Measurements from ENCODE around the gene CAMKK1.

Gene CAMKK1

GRCh38 chr17:3896108-3896967 lies 3.5 kb upstream of the CAMKK1 start:
- no peak for DNase-seq (ENCODE audit: low read depth)

GRCh38 chr17:3895354-3895753 lies 2.5 kb upstream of the CAMKK1 start:
- DNase-seq (ENCODE audit: low read depth): no peak

- DNase-seq (ENCODE audit: low read depth): no peak
Measured at GRCh38 chr17:3894911-3895343, 2.1 kb upstream of the CAMKK1 start.

DNA sequence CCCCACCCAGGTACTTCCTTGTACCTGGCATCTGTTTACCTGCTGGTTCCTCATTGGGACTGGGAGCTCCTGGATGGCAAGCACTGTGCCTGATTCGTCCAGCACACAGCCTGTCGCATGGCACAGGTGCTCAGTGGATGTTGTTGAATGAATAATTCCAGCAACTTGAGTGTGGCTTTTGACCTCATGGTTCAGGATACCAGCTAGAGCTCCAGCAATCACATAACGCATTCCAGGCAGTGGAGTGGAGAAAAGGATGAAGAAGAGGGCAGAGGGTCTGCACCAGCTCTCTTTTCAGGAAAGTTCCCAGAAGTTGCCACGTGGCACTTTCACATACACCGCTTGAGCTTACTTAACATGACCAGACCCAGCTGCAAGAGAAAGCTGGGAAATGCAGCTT lies 1.3 kb upstream of the CAMKK1 start:
- DNase-seq (ENCODE audit: low read depth): no peak

- no peak for DNase-seq (ENCODE audit: low read depth)
Measured at GRCh38 chr17:3893720-3894116, 865 bp upstream of the CAMKK1 start.

DNA sequence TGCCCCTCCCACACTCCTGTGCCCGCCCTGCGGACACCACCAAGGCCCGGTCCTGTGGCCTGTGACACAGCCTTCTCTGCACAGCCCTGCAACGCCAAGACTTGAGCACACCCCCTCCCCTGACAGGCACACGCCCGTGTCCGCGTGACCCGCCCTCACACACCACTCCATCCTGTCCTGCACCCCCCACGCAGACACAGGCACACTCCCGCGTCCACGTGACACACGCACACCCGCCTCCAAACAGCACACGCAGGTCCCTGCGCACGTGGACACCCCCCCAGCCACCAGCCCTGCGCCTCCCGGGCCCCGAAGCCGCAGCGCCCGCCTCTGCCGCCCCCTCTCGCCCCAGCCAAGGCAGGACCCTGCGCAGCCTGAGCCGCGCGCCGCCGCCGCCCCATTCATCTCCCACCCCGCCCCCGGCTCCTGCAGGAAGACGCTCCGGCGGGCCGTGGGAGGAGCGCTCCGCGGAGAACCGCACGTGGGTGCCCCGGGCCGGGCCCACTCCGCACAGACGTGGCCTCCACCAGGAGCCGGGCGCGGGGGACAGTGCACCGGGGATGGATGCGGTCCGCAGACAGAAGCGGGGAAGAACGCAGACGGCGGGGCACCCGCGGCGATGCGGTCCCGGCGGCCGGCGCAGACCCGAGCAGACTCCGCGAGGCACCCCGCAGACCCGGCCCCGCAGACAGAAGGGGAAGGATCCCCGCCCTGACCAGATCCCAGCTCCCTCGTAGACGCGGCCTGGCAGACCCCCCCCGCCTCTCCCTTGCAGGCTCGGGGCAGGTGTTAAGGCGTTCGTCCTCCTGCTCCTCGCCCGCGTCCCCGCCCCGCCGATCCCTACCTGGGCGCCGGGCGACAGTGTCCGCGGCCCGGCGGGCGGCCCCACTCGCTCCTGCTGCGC lies 506 bp downstream of the CAMKK1 start:
- peak; percentile 62 for DNase-seq (ENCODE audit: low read depth)

DNA sequence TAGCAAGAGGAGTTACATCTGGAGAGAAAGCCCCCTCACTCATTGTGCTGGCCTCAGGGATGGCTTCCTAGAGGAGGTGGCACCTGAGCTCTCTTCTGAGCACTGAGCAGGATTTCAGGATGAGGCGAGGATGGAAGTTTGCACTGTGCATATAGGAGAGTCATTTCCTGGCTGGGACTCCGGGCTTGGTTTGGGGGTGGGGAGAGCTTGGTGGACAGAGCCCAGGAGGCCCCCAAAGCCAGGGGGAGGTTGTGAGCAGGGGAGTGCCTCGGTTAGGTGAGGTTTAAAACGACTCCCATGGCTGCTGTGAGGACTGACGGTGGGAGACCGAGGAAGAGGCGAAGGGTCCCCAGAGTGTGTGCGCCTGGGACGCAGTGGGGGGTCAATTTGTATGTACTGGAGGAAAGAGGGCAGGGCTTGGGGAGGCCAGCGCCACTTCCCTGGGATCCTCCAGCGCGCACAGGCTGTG lies 1.2 kb downstream of the CAMKK1 start:
- DNase-seq (ENCODE audit: low read depth): no peak

DNA sequence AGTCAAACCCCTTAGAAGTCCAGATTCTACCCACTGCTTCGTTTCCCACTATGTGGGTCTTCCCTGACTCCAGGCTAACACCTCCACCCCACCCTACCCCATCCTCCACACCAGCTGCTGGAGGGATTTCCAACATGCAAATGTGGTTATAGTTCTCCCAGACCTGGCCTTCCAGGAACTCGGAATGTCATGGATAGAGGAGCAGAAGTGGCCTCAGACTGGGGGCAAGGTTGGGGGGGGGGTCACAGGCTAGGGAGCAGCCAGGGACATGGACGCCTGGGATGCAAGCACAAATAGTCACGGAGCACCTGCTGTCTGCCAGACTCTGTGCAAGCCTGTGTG lies 2.0 kb downstream of the CAMKK1 start:
- DNase-seq (ENCODE audit: low read depth): no peak

DNA sequence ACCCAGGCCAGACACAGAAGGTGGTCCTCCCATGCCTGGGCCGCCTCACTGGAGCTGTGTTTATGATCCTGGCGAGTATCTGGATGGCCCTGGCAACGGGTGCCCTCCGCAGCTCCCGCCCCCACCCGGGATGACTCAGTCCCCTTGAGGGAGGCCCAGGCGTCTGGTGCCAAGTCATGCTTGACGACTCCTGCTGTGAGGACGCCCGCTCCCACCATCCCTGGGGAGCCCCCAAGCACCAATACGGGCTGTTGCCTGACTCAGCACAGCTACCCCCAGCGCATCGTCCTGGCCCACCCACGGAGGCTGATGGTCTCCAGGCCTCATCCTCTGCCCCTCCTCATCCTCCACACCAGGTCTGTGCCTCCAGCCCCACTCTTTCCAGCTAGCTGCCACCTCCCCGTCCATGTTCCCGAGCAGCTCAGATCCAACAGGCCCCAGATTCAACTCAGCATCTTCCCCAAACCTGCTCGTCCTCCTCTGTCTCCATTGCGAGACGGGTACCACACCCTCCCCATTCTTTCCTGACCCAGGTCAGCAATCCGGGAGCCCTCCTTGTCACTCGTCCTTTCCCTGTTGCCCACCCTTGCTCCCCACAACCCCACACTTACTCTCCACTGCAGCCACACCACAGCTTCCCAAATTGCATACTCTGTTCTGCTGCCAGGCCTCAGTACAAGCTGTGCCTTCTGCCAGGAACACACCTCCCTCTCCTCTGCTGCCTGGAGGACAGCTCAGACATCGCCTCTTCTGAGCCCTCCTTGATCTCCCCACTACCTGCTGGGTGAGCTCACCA lies 2.6 kb downstream of the CAMKK1 start:
- DNase-seq (ENCODE audit: low read depth): peak; percentile 86

- DNase-seq (ENCODE audit: low read depth): no peak
Measured at GRCh38 chr17:3889325-3890012, 3.4 kb downstream of the CAMKK1 start.

DNA sequence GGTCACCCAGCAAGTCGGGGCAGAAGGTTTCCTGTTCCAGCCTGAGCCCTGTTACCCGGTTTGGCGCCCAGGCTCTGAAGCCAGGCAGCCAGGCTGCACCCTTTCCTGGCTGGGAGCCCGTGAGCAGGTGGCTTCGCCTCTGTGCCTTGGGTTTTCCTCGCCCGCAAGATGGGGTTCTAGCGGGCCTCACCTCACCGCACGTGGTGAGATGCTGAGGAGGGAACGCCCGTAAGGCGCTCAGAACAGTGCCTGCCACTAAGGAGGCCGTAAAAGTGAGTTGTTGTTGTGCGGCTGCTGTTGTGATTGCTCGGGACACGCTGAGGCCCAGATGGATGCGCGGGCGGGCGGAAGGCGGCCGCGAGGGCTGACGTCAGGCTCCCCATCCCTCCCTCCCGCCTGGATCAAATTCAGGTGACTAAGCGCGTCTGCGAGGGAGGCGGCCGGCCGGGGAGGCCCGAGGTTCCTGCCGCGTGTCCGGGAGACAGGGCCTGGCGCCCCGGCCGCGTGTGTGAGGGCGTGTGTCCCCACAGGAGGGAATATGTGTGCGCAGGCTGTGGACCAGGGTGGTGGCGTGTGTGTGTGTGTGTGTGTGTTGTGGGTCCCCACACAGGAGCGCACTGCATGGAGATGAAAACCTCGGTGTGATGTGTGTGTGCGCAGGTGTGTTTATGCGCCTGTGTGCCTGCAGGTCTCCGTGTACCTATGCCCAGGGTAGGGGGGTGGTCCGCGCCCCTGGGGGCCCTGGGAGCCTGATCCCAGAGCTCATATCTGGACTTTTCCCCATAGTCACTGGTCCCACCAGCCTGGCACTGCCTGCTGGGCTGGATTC lies 4.3 kb downstream of the CAMKK1 start:
- DNase-seq (ENCODE audit: low read depth): peak; percentile 88

DNA sequence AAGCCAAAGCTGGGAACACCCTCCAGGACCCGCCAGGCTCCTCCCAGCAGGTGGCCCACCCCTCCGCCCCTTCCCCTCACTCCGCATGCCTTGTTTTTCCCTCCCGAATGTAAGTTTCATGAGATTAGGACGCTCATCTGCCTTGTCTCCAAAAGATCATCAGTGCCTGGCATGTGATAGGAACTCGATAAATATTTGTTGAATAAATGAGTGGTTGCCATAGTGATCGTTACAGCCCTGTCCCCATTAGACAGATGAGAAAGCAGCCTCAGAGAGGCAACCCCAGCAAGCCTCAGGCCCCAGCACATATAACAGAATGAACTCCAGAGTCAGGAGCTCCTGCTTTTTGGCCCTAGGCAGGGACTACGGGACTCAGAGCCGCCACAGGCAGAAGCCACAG lies 5.0 kb downstream of the CAMKK1 start:
- DNase-seq (ENCODE audit: low read depth): no peak

- no peak for DNase-seq (ENCODE audit: low read depth)
Measured at GRCh38 chr17:3887394-3887793, 5.5 kb downstream of the CAMKK1 start.

DNA sequence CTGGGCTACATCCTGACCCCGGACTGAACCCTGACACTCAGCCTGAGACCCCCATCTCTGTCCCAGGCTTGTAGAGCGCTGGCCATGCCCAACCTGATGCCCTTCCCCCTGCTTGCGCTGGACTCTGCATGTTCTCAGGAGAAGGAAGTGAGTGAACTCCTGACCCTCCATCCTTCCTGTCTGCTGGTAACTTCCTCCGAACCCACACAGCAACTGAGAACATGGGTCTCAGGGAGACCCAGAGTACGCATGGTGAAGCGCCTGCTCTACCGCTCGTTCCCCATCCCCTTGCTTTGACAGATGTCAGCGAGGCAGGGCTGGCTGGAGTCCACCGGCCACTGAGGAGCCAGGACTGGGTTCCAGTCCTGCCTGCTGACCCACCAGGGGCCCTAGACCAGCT lies 6.1 kb downstream of the CAMKK1 start:
- DNase-seq (ENCODE audit: low read depth): no peak

DNA sequence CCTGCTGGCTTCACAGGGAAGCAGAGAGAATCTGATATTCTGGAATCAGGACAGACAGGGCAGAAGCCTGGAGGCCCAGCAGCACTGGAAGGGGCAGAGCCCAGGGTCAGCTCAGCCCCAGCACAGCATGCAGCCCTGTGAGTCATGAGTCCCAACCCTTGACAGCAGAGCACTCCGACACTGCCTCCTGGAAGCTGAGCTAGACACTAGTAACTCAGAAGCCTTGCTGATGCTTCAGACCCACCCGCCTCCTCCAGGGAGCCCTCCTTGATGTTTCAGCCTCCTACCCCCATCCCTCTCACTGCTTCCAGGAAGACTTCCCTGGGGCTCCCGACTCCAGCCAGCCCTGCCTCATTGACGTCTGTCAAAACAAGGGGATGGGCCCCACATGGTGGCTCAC lies 6.9 kb downstream of the CAMKK1 start:
- peak; percentile 57 for DNase-seq (ENCODE audit: low read depth)

- DNase-seq (ENCODE audit: low read depth): no peak
Measured at GRCh38 chr17:3885271-3885670, 7.6 kb downstream of the CAMKK1 start.

GRCh38 chr17:3884188-3884587 lies 8.7 kb downstream of the CAMKK1 start:
- DNase-seq (ENCODE audit: low read depth): no peak

- no peak for DNase-seq (ENCODE audit: low read depth)
Measured at GRCh38 chr17:3882276-3882675, 10.6 kb downstream of the CAMKK1 start.

DNA sequence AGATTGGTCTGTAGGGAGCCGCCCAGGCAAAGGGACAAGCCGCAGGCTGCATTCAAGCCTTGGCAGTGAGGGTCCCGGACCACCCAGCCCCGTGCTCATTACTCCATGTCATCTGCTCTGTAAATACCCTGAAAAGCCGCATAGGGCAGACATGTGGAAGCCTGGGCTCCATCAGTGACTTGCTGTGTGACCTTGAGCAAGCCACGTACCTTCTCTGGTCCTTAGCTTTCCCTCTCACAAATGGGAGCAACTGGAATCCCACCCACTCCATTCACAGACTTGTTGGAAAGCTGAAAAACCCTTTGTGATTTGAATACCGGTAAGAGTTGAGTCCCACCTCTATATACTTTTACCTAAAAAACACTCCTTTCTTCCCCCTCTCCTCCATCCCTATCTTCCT lies 11.9 kb downstream of the CAMKK1 start:
- DNase-seq (ENCODE audit: low read depth): no peak

GRCh38 chr17:3879591-3880417 lies 13.0 kb downstream of the CAMKK1 start:
- no peak for DNase-seq (ENCODE audit: low read depth)
